ENCODE measurements around the gene PAX5.

GRCh38 chr9:36997414-36997813 is 36.7 kb downstream of the PAX5 start:
- no peak for TF ChIP-seq FOXP2 (optimal IDR thresholded peaks at IDR 0.05; ENCODE audit: borderline replicate concordance, extremely low read depth, extremely low read length, insufficient read depth)
- TF ChIP-seq POLR2AphosphoS5 (IDR thresholded peaks at IDR 0.05; ENCODE audit: low read depth, low read length), result no peak
- no peak for TF ChIP-seq TAF1 (IDR thresholded peaks at IDR 0.05; ENCODE audit: borderline replicate concordance, insufficient read depth, low read length)
- no peak for TF ChIP-seq REST (IDR thresholded peaks at IDR 0.05; ENCODE audit: insufficient read depth in 1 of 2, low read depth in 2 of 2, low read length in 2 of 2)
- no peak for TF ChIP-seq SIN3A (IDR thresholded peaks at IDR 0.05; ENCODE audit: borderline replicate concordance, insufficient read depth, low read length)

Measured in PFSK-1 (cell line).